Epithelial cell of prostate (primary cell): ENCODE measurements around the gene TNNI3K.

Source experiments
- DNase-seq: peaks from one replicate; pipeline ENCODE4 v3.0.0-alpha.2; 2011; ENCODE audit warnings: low read depth, low spot score
- H3K27ac ChIP-seq: fragments of 450-650 bp; 2 replicates; pipeline ENCODE4 v1.5.1; 2017; ENCODE audit warnings: mild to moderate bottlenecking

The TNNI3K gene

GRCh38 chr1:74430342-74430934 is 195.3 kb downstream of the TNNI3K start:
- no peak for DNase-seq

GRCh38 chr1:74431531-74431930 is 196.3 kb downstream of the TNNI3K start:
- H3K27ac ChIP-seq = no peak overlapping the region
- DNase-seq = no peak

More at GRCh38 chr1:74430342-74430934, 195.3 kb downstream of the TNNI3K start:
- no peak overlapping the region for H3K27ac ChIP-seq

GRCh38 chr1:74432325-74432724 is 197.1 kb downstream of the TNNI3K start:
- no peak overlapping the region for H3K27ac ChIP-seq
- no peak for DNase-seq

- DNase-seq = no peak
- no peak overlapping the region for H3K27ac ChIP-seq
These were observed 199.1 kb downstream of the TNNI3K start for GRCh38 chr1:74434321-74434720.

GRCh38 chr1:74436078-74436477 is 200.9 kb downstream of the TNNI3K start:
- no peak overlapping the region for H3K27ac ChIP-seq
- no peak for DNase-seq

- no peak for DNase-seq
- no peak overlapping the region for H3K27ac ChIP-seq
These were observed 201.8 kb downstream of the TNNI3K start for GRCh38 chr1:74437035-74437434.

GRCh38 chr1:74452035-74452434 is 216.8 kb downstream of the TNNI3K start:
- H3K27ac ChIP-seq = no peak overlapping the region

GRCh38 chr1:74453277-74453676 is 218.1 kb downstream of the TNNI3K start:
- H3K27ac ChIP-seq = no peak overlapping the region
- DNase-seq = no peak

More at GRCh38 chr1:74452035-74452434, 216.8 kb downstream of the TNNI3K start:
- no peak for DNase-seq

- DNase-seq = no peak
- H3K27ac ChIP-seq = no peak overlapping the region
These were observed 220.2 kb downstream of the TNNI3K start for GRCh38 chr1:74455390-74455789.

- H3K27ac ChIP-seq = no peak overlapping the region
- DNase-seq = no peak
These were observed 222.1 kb downstream of the TNNI3K start for GRCh38 chr1:74457253-74457652.

- H3K27ac ChIP-seq = no peak overlapping the region
- no peak for DNase-seq
These were observed 228.3 kb downstream of the TNNI3K start for GRCh38 chr1:74463333-74463988.

- DNase-seq = no peak
- no peak overlapping the region for H3K27ac ChIP-seq
These were observed 228.8 kb downstream of the TNNI3K start for GRCh38 chr1:74464037-74464436.

- H3K27ac ChIP-seq = no peak overlapping the region
- no peak for DNase-seq
These were observed 230.1 kb downstream of the TNNI3K start for GRCh38 chr1:74465193-74465681.

- no peak overlapping the region for H3K27ac ChIP-seq
- no peak for DNase-seq
These were observed 232.7 kb downstream of the TNNI3K start for GRCh38 chr1:74467786-74468377.

GRCh38 chr1:74468982-74469603 is 233.9 kb downstream of the TNNI3K start:
- H3K27ac ChIP-seq = no peak overlapping the region
- DNase-seq = no peak

- DNase-seq = no peak
- H3K27ac ChIP-seq = no peak overlapping the region
These were observed 235.1 kb downstream of the TNNI3K start for GRCh38 chr1:74470251-74470650.

GRCh38 chr1:74470936-74471335 is 235.7 kb downstream of the TNNI3K start:
- no peak overlapping the region for H3K27ac ChIP-seq

GRCh38 chr1:74471470-74471869 is 236.3 kb downstream of the TNNI3K start:
- H3K27ac ChIP-seq = no peak overlapping the region
- DNase-seq = no peak

More at GRCh38 chr1:74470936-74471335, 235.7 kb downstream of the TNNI3K start:
- DNase-seq = no peak

- no peak for DNase-seq
- no peak overlapping the region for H3K27ac ChIP-seq
These were observed 239.4 kb downstream of the TNNI3K start for GRCh38 chr1:74474585-74474984.

GRCh38 chr1:74478979-74479378 is 243.8 kb downstream of the TNNI3K start:
- H3K27ac ChIP-seq = no peak overlapping the region
- no peak for DNase-seq

- no peak overlapping the region for H3K27ac ChIP-seq
- DNase-seq = no peak
These were observed 244.9 kb downstream of the TNNI3K start for GRCh38 chr1:74480068-74480467.
